Activated CD4-positive, alpha-beta T cell treated with anti-CD3 and anti-CD28 coated beads, Interleukin-2, amount 50 U/mL, for 4 hours (primary cell): ENCODE measurements around the gene MGAT5.

Experiments used
- DNase-seq, 2 experiments: peaks; one replicate each; pipeline ENCODE4 v3.0.0-alpha.2; 2020

The MGAT5 gene

GRCh38 chr2:134341476-134341875 lies 87.6 kb downstream of the MGAT5 start:
- no peak for DNase-seq

GRCh38 chr2:134344954-134345697 lies 91.3 kb downstream of the MGAT5 start:
- no peak for DNase-seq

GRCh38 chr2:134346141-134346540 lies 92.3 kb downstream of the MGAT5 start:
- no peak for DNase-seq

GRCh38 chr2:134347756-134348155 lies 93.9 kb downstream of the MGAT5 start:
- no peak for DNase-seq

GRCh38 chr2:134348239-134348638 lies 94.4 kb downstream of the MGAT5 start:
- no peak for DNase-seq

- DNase-seq: no peak
These were observed 94.9 kb downstream of the MGAT5 start for GRCh38 chr2:134348760-134349159.

- no peak for DNase-seq
These were observed 97.1 kb downstream of the MGAT5 start for GRCh38 chr2:134351016-134351415.

- DNase-seq: no peak
These were observed 98.0 kb downstream of the MGAT5 start for GRCh38 chr2:134351899-134352298.

- no peak for DNase-seq
These were observed 99.0 kb downstream of the MGAT5 start for GRCh38 chr2:134352844-134353243.

GRCh38 chr2:134354611-134355010 lies 100.7 kb downstream of the MGAT5 start:
- no peak for DNase-seq

GRCh38 chr2:134357814-134358213 lies 103.9 kb downstream of the MGAT5 start:
- DNase-seq: no peak

GRCh38 chr2:134359367-134360081 lies 105.7 kb downstream of the MGAT5 start:
- no peak for DNase-seq

- no peak for DNase-seq
These were observed 107.0 kb downstream of the MGAT5 start for GRCh38 chr2:134360745-134361487.

GRCh38 chr2:134361648-134362047 lies 107.8 kb downstream of the MGAT5 start:
- DNase-seq: no peak

- no peak for DNase-seq
These were observed 108.3 kb downstream of the MGAT5 start for GRCh38 chr2:134362152-134362668.

GRCh38 chr2:134362740-134363139 lies 108.9 kb downstream of the MGAT5 start:
- no peak for DNase-seq

- DNase-seq: no peak
These were observed 111.5 kb downstream of the MGAT5 start for GRCh38 chr2:134365356-134365755.

- DNase-seq: no peak
These were observed 112.5 kb downstream of the MGAT5 start for GRCh38 chr2:134366359-134366758.

- DNase-seq: no peak
These were observed 113.3 kb downstream of the MGAT5 start for GRCh38 chr2:134367213-134367612.

GRCh38 chr2:134368009-134368817 lies 114.3 kb downstream of the MGAT5 start:
- no peak for DNase-seq

GRCh38 chr2:134369220-134369902 lies 115.5 kb downstream of the MGAT5 start:
- DNase-seq: no peak
